Activated CD8-positive, alpha-beta memory T cell treated with anti-CD3 and anti-CD28 coated beads for 1 hour (primary cell): ENCODE results near the gene KCNIP4.

Experiments used
- DNase-seq, 2 donors: peaks; one replicate each; pipeline ENCODE4 v3.0.0-alpha.2; 2020; ENCODE audit warnings: low read depth in 1 of 2; ENCODE audit errors: extremely low read depth in 1 of 2

KCNIP4 gene

GRCh38 chr4:21768349-21769310 lies 179.9 kb downstream of the KCNIP4 start:
- no peak for DNase-seq

- DNase-seq, result no peak
Measured at GRCh38 chr4:21765810-21766407, 182.7 kb downstream of the KCNIP4 start.

- DNase-seq, result no peak
Measured at GRCh38 chr4:21763855-21764254, 184.7 kb downstream of the KCNIP4 start.

- DNase-seq, result no peak
Measured at GRCh38 chr4:21757248-21757647, 191.3 kb downstream of the KCNIP4 start.

- no peak for DNase-seq
Measured at GRCh38 chr4:21753084-21753760, 195.3 kb downstream of the KCNIP4 start.

- DNase-seq, result no peak
Measured at GRCh38 chr4:21752616-21753015, 196.0 kb downstream of the KCNIP4 start.

- DNase-seq, result no peak
Measured at GRCh38 chr4:21749924-21750323, 198.6 kb downstream of the KCNIP4 start.

GRCh38 chr4:21749412-21749811 lies 199.2 kb downstream of the KCNIP4 start:
- DNase-seq, result no peak

GRCh38 chr4:21744046-21744445 lies 204.5 kb downstream of the KCNIP4 start:
- no peak for DNase-seq

- DNase-seq, result no peak
Measured at GRCh38 chr4:21742326-21742725, 206.2 kb downstream of the KCNIP4 start.

- no peak for DNase-seq
Measured at GRCh38 chr4:21738821-21739220, 209.8 kb downstream of the KCNIP4 start.

GRCh38 chr4:21735866-21736265 lies 212.7 kb downstream of the KCNIP4 start:
- no peak for DNase-seq

- DNase-seq, result no peak
Measured at GRCh38 chr4:21733894-21734630, 214.5 kb downstream of the KCNIP4 start.

- no peak for DNase-seq
Measured at GRCh38 chr4:21728304-21728703, 220.3 kb downstream of the KCNIP4 start.

GRCh38 chr4:21726255-21726815 lies 222.2 kb downstream of the KCNIP4 start:
- no peak for DNase-seq

- DNase-seq, result no peak
Measured at GRCh38 chr4:21722157-21722839, 226.3 kb downstream of the KCNIP4 start.

GRCh38 chr4:21716531-21716930 lies 232.0 kb downstream of the KCNIP4 start:
- DNase-seq, result no peak

GRCh38 chr4:21710179-21710835 lies 238.3 kb downstream of the KCNIP4 start:
- no peak for DNase-seq

GRCh38 chr4:21709761-21710160 lies 238.8 kb downstream of the KCNIP4 start:
- no peak for DNase-seq

- no peak for DNase-seq
Measured at GRCh38 chr4:21709031-21709430, 239.5 kb downstream of the KCNIP4 start.
